DMS53 treated with DMSO at 0.1 percent for 48 hours (cell line): Measurements from ENCODE around the gene SYT12.

Experiments used
- DNase-seq: peaks from one replicate; lab custom pipeline; 2025; ENCODE audit not compliant: unreplicated experiment; lab: John Stamatoyannopoulos, UW

SYT12 gene

GRCh38 chr11:67098799-67099429 is 76.0 kb downstream of the SYT12 start:
- DNase-seq, result no peak

GRCh38 chr11:67099831-67100324 is 76.9 kb downstream of the SYT12 start:
- DNase-seq, result no peak
